Osteoblast (primary cell): ENCODE results near the gene CELF1. TPM values are rescaled to one million over a fixed set of nuclear protein-coding genes. Genes with fewer than 3 reads are reported as not detected.
"Not testable (repeated sequence)": the region's sequence is repeated elsewhere in the genome, so short reads cannot be mapped to it uniquely, and the experiment has no call there.

Source experiments
- DNase-seq: peaks from one replicate; pipeline ENCODE4 v3.0.0; 2011; ENCODE audit warnings: low spot score, mixed read lengths; ENCODE audit not compliant: insufficient read length; ENCODE audit errors: missing footprints
- H2AFZ ChIP-seq: 2 replicates; pipeline ENCODE4 v1.6.0; 2011; ENCODE audit warnings: mild to moderate bottlenecking, low read length
- H3K27ac ChIP-seq: 2 replicates; pipeline ENCODE4 v1.5.1; 2011; ENCODE audit warnings: mild to moderate bottlenecking, low read depth, low read length, moderate library complexity
- H3K27me3 ChIP-seq: 2 replicates; pipeline ENCODE4 v1.6.0; 2012; ENCODE audit warnings: mild to moderate bottlenecking, control low read depth, inconsistent platforms, low read length, moderate library complexity; ENCODE audit not compliant: insufficient read depth
- H3K36me3 ChIP-seq: 2 replicates; pipeline ENCODE4 v1.5.1; 2011; ENCODE audit warnings: mild to moderate bottlenecking, low read length, control low read depth, moderate library complexity; ENCODE audit not compliant: insufficient read depth
- H3K4me1 ChIP-seq: 2 replicates; pipeline ENCODE4 v1.5.1; 2011; ENCODE audit warnings: mild to moderate bottlenecking, low read length, control low read depth, moderate library complexity; ENCODE audit not compliant: insufficient read depth
- H3K4me2 ChIP-seq: 2 replicates; pipeline ENCODE4 v1.6.0; 2011; ENCODE audit warnings: mild to moderate bottlenecking, low read length; ENCODE audit not compliant: insufficient read depth
- H3K4me3 ChIP-seq: fragments of 200-600 bp; sonication (generic); 3 replicates; pipeline ENCODE4 v1.5.1; 2012; ENCODE audit warnings: mild to moderate bottlenecking, low read length, inconsistent platforms; ENCODE audit not compliant: insufficient read depth
- H3K79me2 ChIP-seq: 2 replicates; pipeline ENCODE4 v1.6.0; 2012; ENCODE audit warnings: mild to moderate bottlenecking, low read length, control low read depth, inconsistent platforms; ENCODE audit not compliant: insufficient read depth
- H3K9me3 ChIP-seq: 2 replicates; pipeline ENCODE4 v1.5.1; 2011; ENCODE audit warnings: low read depth, low read length, control low read depth
- H4K20me1 ChIP-seq: 2 replicates; pipeline ENCODE4 v1.6.0; 2012; ENCODE audit warnings: mild to moderate bottlenecking, low read length, control low read depth; ENCODE audit not compliant: insufficient read depth
- CTCF ChIP-seq: IDR thresholded peaks from 2 replicates; pipeline ENCODE4 v1.5.1; 2011; ENCODE audit warnings: mild to moderate bottlenecking, low read depth, low read length, moderate library complexity; ENCODE audit errors: extremely low read depth
- total RNA-seq: library from RNA; depleted of rRNA; stranded (reverse); fragments of >200 nt; gene quantifications from 2 replicates; pipeline ENCODE4 v1.2.3, GENCODE V29; 2012

The CELF1 gene
- total RNA-seq, 1 donor: 148 TPM

- H3K4me3 ChIP-seq: peak overlapping the region; percentile 97
- H4K20me1 ChIP-seq: peaks cover 36% of the 10 kb centered on the region
- H3K27ac ChIP-seq: peak overlapping the region; percentile 88
- peaks cover 3% of the 10 kb centered on the region for H3K36me3 ChIP-seq
- peaks cover 18% of the 10 kb centered on the region for H3K4me1 ChIP-seq
- H2AFZ ChIP-seq: peak overlapping the region; percentile 52
- peak overlapping the region; percentile 83 for H3K4me2 ChIP-seq
- H3K79me2 ChIP-seq: peaks cover 59% of the 10 kb centered on the region
- peak; percentile 62 for DNase-seq
- no peak for TF ChIP-seq CTCF
- H3K9me3 ChIP-seq: no peaks in the 10 kb centered on the region
- H3K27me3 ChIP-seq: no peaks in the 10 kb centered on the region
These were observed 821 bp downstream of the CELF1 start for GRCh38 chr11:47552056-47552565.

GRCh38 chr11:47551086-47551485 is 1.8 kb downstream of the CELF1 start:
- Histone ChIP-seq H3K4me2 (peak overlapping the region; percentile 83), H3K9me3 (no peaks in the 10 kb centered on the region), H3K27me3 (no peaks in the 10 kb centered on the region), H2AFZ (no peak overlapping the region), H3K4me3 (peak overlapping the region; percentile 97), H4K20me1 (peaks cover 43% of the 10 kb centered on the region), H3K36me3 (peaks cover 3% of the 10 kb centered on the region), H3K27ac (peak overlapping the region; percentile 88), H3K79me2 (peaks cover 69% of the 10 kb centered on the region), H3K4me1 (peaks cover 18% of the 10 kb centered on the region)
- peak; percentile 81 for DNase-seq
- peak; percentile 46 for TF ChIP-seq CTCF

GRCh38 chr11:47550288-47551047 is 2.5 kb downstream of the CELF1 start:
- Histone ChIP-seq H3K27me3 (no peaks in the 10 kb centered on the region), H3K27ac (peak overlapping the region; percentile 19), H3K9me3 (no peaks in the 10 kb centered on the region), H3K79me2 (peaks cover 73% of the 10 kb centered on the region), H3K4me3 (no peak overlapping the region), H4K20me1 (peaks cover 43% of the 10 kb centered on the region), H3K4me2 (peak overlapping the region; percentile 83), H2AFZ (no peak overlapping the region), H3K36me3 (peaks cover 3% of the 10 kb centered on the region), H3K4me1 (peaks cover 18% of the 10 kb centered on the region)
- no peak for TF ChIP-seq CTCF
- peak; percentile 34 for DNase-seq

- not testable (repeated sequence) for DNase-seq, H3K9me3 ChIP-seq, H3K36me3 ChIP-seq, H3K27ac ChIP-seq, H3K4me3 ChIP-seq, H2AFZ ChIP-seq, H3K27me3 ChIP-seq, H3K4me2 ChIP-seq
- Histone ChIP-seq H3K79me2 (peaks cover 98% of the 10 kb centered on the region), H3K4me1 (peaks cover 15% of the 10 kb centered on the region), H4K20me1 (peaks cover 72% of the 10 kb centered on the region)
These were observed 6.7 kb downstream of the CELF1 start for GRCh38 chr11:47546274-47546673.
